Trophoblast cell (in vitro differentiated cells and primary cell): Measurements from ENCODE around the gene FGF18.
A peak's percentile ranks its signal among the peaks of the same experiment; 100 is the strongest.

Source experiments
- DNase-seq, 2 donors: peaks; one replicate each; pipeline ENCODE4 v3.0.0-alpha.2; 2016
- H2AFZ ChIP-seq: 2 replicates; pipeline ENCODE4 v1.6.1; 2013; ENCODE audit warnings: low read length, moderate library complexity, mild to moderate bottlenecking; ENCODE audit not compliant: insufficient read depth, poor library complexity
- H2AK5ac ChIP-seq: 2 replicates; pipeline ENCODE4 v1.6.1; 2013; ENCODE audit warnings: mild to moderate bottlenecking, low read length
- H2BK120ac ChIP-seq: 2 replicates; pipeline ENCODE4 v1.6.1; 2013; ENCODE audit warnings: low read length, mild to moderate bottlenecking, moderate library complexity; ENCODE audit not compliant: insufficient read depth, poor library complexity
- H2BK12ac ChIP-seq: 2 replicates; pipeline ENCODE4 v1.6.1; 2013; ENCODE audit warnings: mild to moderate bottlenecking, low read length, moderate library complexity
- H2BK5ac ChIP-seq: 2 replicates; pipeline ENCODE4 v1.6.1; 2013; ENCODE audit warnings: low read length, low read depth, moderate library complexity, mild to moderate bottlenecking; ENCODE audit not compliant: poor library complexity
- H3K14ac ChIP-seq: 2 replicates; pipeline ENCODE4 v1.6.1; 2013; ENCODE audit warnings: mild to moderate bottlenecking, low read length
- H3K18ac ChIP-seq: 2 replicates; pipeline ENCODE4 v1.6.1; 2013; ENCODE audit warnings: mild to moderate bottlenecking, low read length
- H3K23ac ChIP-seq: 2 replicates; pipeline ENCODE4 v1.6.1; 2013; ENCODE audit warnings: low read length
- H3K27ac ChIP-seq: 2 replicates; pipeline ENCODE4 v1.5.1; 2013; ENCODE audit warnings: low read depth, mild to moderate bottlenecking, inconsistent platforms, low read length, moderate library complexity
- H3K27me3 ChIP-seq: 2 replicates; pipeline ENCODE4 v1.6.1; 2013; ENCODE audit warnings: inconsistent platforms, mild to moderate bottlenecking, low read length, moderate library complexity; ENCODE audit not compliant: insufficient read depth
- H3K36me3 ChIP-seq, 2 experiments: 1 replicate in 1 of 2; 2 replicates in 1 of 2; pipeline ENCODE4 v1.6.1; 2013; ENCODE audit warnings: low read length in 2 of 2, mild to moderate bottlenecking in 2 of 2, moderate library complexity in 1 of 2; ENCODE audit not compliant: insufficient read depth in 2 of 2, control insufficient read depth in 1 of 2
- H3K4ac ChIP-seq: 2 replicates; pipeline ENCODE4 v1.6.1; 2013; ENCODE audit warnings: low read depth, mild to moderate bottlenecking, low read length, moderate library complexity
- H3K4me1 ChIP-seq, 2 experiments: 1 replicate in 1 of 2; 2 replicates in 1 of 2; pipeline ENCODE4 v1.6.1; 2013; ENCODE audit warnings: low read length in 2 of 2, mild to moderate bottlenecking in 2 of 2, moderate library complexity in 1 of 2; ENCODE audit not compliant: insufficient read depth in 2 of 2, control insufficient read depth in 1 of 2
- H3K4me2 ChIP-seq: 2 replicates; pipeline ENCODE4 v1.6.1; 2013; ENCODE audit warnings: inconsistent platforms, mild to moderate bottlenecking, low read length, moderate library complexity
- H3K4me3 ChIP-seq: 2 replicates; pipeline ENCODE4 v1.5.1; 2013; ENCODE audit warnings: mild to moderate bottlenecking, low read depth, low read length, inconsistent platforms
- H3K79me1 ChIP-seq: one replicate; pipeline ENCODE4 v1.6.1; 2013; ENCODE audit warnings: low read length
- H3K79me2 ChIP-seq: 2 replicates; pipeline ENCODE4 v1.6.1; 2013; ENCODE audit warnings: low read length, mild to moderate bottlenecking; ENCODE audit not compliant: control insufficient read depth, insufficient read depth, poor library complexity
- H3K9ac ChIP-seq: 2 replicates; pipeline ENCODE4 v1.6.1; 2013; ENCODE audit warnings: mild to moderate bottlenecking, low read length
- H3K9me3 ChIP-seq: 2 replicates; pipeline ENCODE4 v1.6.1; 2013; ENCODE audit warnings: low read depth, mild to moderate bottlenecking, control low read depth, inconsistent platforms, low read length; ENCODE audit not compliant: insufficient read depth
- H4K12ac ChIP-seq: 2 replicates; pipeline ENCODE4 v1.6.1; 2013; ENCODE audit warnings: low read depth, mild to moderate bottlenecking, low read length, moderate library complexity
- H4K8ac ChIP-seq: 2 replicates; pipeline ENCODE4 v1.6.1; 2013; ENCODE audit warnings: low read depth, mild to moderate bottlenecking, low read length, moderate library complexity
- H4K91ac ChIP-seq: one replicate; pipeline ENCODE4 v1.6.1; 2013; ENCODE audit warnings: low read depth, mild to moderate bottlenecking, low read length, moderate library complexity
- WGBS: extraction: QIAGEN DNeasy Blood & Tissue Kit; methylation state at CpG from one replicate; pipeline ENCODE4 v1.1.7; 2013; ENCODE audit warnings: missing lambda C conversion rate; ENCODE audit not compliant: insufficient read length, insufficient coverage; ENCODE audit errors: extremely low coverage; 5-methylcytosine and 5-hydroxymethylcytosine counted together

Gene FGF18

DNA sequence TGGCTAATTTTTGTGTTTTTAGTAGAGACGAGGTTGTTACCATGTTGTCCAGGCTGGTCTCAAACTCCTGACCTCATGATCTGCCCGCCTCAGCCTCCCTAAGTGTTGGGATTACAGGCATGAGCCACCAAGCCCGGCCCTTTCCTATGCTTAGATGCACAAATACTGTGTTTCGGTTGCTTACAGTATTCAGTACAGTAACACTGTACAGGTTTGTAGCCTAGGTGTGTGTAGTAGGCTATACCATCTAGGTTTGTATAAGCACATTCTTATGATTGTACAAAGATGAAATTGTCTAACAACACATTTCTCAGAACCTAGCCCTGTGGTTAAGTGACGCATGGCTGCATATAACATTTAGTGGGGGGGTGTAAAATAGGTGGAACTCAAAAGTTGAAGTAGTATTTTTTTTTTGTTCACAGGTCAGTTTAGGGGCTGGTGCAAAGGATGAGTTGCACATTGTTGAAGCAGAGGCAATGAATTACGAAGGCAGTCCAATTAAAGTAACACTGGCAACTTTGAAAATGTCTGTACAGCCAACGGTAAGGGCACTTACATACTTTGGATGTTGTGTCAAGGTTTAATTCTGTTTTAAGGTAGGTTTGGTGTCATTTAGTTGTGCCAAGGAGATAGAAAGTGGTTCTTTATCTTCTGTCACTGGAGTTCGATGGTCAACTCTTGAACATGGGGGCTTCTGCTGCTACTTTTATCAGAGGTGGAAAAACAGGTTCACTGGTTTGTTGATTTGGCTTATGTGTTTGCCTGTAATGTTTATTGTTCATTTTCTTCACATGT is 28.4 kb upstream of the FGF18 start:
- H3K4me1 ChIP-seq, result no peaks in the 10 kb centered on the region
- no peak overlapping the region for H3K23ac ChIP-seq
- H2AFZ ChIP-seq, result no peak overlapping the region
- H3K4ac ChIP-seq, result peak overlapping the region; percentile 97
- H2AK5ac ChIP-seq, result no peak overlapping the region
- no CpG with 5 or more reads among the region's 8 CpGs for WGBS
- no peak overlapping the region for H4K91ac ChIP-seq
- H3K27me3 ChIP-seq, result no peaks in the 10 kb centered on the region
- no peak overlapping the region for H4K8ac ChIP-seq
- H3K9me3 ChIP-seq, result no peaks in the 10 kb centered on the region
- H2BK120ac ChIP-seq, result no peak overlapping the region
- H3K4me2 ChIP-seq, result peak overlapping the region; percentile 44
- no peak overlapping the region for H4K12ac ChIP-seq
- DNase-seq, result no peak
- no peak overlapping the region for H2BK5ac ChIP-seq
- no peak overlapping the region for H3K4me3 ChIP-seq
- H3K14ac ChIP-seq, result no peak overlapping the region
- H3K79me2 ChIP-seq, result peaks cover 38% of the 10 kb centered on the region
- no peak overlapping the region for H3K27ac ChIP-seq
- peaks cover 30 to 36% of the 10 kb centered on the region in 2 experiments for H3K36me3 ChIP-seq
- H2BK12ac ChIP-seq, result no peak overlapping the region
- H3K79me1 ChIP-seq, result peaks cover 12% of the 10 kb centered on the region
- H3K18ac ChIP-seq, result no peak overlapping the region
- no peak overlapping the region for H3K9ac ChIP-seq

DNA sequence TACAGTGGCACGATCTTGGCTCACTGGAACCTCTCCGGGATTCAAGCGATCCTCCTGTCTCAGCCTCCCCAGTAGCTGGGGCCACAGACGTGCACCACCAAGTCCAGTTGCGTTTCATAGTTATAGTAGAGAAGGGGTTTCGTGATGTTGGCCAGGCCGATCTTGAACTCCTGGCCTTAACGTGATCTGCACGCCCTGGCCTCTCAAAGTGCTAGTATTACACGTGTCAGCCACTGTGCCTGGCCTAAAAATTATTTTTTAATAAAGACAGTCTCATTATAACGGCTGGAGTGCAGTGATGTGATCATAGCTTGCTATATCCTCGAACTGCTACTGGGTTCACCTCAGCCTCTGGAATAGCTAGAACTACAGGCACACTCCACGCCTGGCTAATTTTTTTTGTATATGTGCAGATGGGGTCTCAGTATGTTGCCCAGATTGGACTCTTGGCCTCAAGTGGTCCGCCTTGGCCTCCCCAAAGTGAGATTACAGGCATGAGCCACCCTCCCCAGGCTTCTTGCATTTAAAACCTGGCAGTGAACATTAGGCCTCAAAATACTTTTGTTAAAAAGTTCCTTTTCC is 27.4 kb upstream of the FGF18 start:
- no peak overlapping the region for H3K4me3 ChIP-seq
- H3K18ac ChIP-seq, result no peak overlapping the region
- WGBS, result no CpG with 5 or more reads among the region's 14 CpGs
- no peak overlapping the region for H4K8ac ChIP-seq
- H2BK12ac ChIP-seq, result no peak overlapping the region
- H3K9ac ChIP-seq, result no peak overlapping the region
- H2AK5ac ChIP-seq, result no peak overlapping the region
- H3K9me3 ChIP-seq, result no peaks in the 10 kb centered on the region
- H3K4me1 ChIP-seq, result no peaks in the 10 kb centered on the region
- peaks cover 8% of the 10 kb centered on the region for H3K79me1 ChIP-seq
- no peak for DNase-seq
- H2BK120ac ChIP-seq, result no peak overlapping the region
- H4K12ac ChIP-seq, result no peak overlapping the region
- H3K4ac ChIP-seq, result peak overlapping the region; percentile 66
- no peak overlapping the region for H3K23ac ChIP-seq
- peaks cover 40% of the 10 kb centered on the region for H3K79me2 ChIP-seq
- no peak overlapping the region for H3K14ac ChIP-seq
- H2AFZ ChIP-seq, result no peak overlapping the region
- no peak overlapping the region for H4K91ac ChIP-seq
- no peak overlapping the region for H2BK5ac ChIP-seq
- peaks cover 33 to 43% of the 10 kb centered on the region in 2 experiments for H3K36me3 ChIP-seq
- H3K27me3 ChIP-seq, result no peaks in the 10 kb centered on the region
- H3K27ac ChIP-seq, result no peak overlapping the region
- no peak overlapping the region for H3K4me2 ChIP-seq

DNA sequence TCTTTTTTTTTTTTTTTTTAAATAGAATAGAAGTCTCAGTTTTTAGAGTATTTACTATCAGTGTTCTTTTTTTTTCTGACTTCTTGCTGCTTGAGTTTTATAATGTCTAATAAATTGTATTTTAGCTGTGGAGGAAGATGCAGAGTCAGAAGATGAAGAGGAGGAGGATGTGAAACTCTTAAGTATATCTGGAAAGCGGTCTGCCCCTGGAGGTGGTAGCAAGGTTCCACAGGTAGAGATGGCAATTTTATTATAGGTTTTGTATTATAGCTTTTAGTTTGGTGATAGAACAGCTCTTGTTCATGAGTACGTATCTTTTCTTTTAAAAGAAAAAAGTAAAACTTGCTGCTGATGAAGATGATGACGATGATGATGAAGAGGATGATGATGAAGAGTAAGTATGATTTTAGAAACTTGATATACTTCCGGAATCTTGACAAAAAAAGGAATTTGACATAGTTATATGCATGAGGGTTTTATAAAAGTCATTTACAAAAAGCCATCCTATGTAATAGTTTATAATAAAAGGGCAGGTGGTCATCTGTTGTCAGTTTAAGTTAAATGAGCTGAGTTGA is 26.8 kb upstream of the FGF18 start:
- Histone ChIP-seq H3K18ac (no peak overlapping the region), H3K9ac (no peak overlapping the region), H3K14ac (no peak overlapping the region), H2BK12ac (no peak overlapping the region), H3K27me3 (no peaks in the 10 kb centered on the region), H3K9me3 (no peaks in the 10 kb centered on the region), H4K12ac (no peak overlapping the region), H3K79me2 (peaks cover 39% of the 10 kb centered on the region), H2BK5ac (no peak overlapping the region), H3K4me3 (no peak overlapping the region), H3K23ac (no peak overlapping the region), H3K4ac (peak overlapping the region; percentile 77), H3K36me3 (peaks cover 35 to 48% of the 10 kb centered on the region in 2 experiments), H2BK120ac (no peak overlapping the region), H3K4me1 (no peaks in the 10 kb centered on the region), H3K79me1 (peaks cover 6% of the 10 kb centered on the region), H4K91ac (no peak overlapping the region), H2AK5ac (no peak overlapping the region), H3K4me2 (no peak overlapping the region), H4K8ac (no peak overlapping the region), H3K27ac (no peak overlapping the region), H2AFZ (no peak overlapping the region)
- WGBS, result 96% methylated on average over 2 of the region's 4 CpGs
- DNase-seq, result no peak

DNA sequence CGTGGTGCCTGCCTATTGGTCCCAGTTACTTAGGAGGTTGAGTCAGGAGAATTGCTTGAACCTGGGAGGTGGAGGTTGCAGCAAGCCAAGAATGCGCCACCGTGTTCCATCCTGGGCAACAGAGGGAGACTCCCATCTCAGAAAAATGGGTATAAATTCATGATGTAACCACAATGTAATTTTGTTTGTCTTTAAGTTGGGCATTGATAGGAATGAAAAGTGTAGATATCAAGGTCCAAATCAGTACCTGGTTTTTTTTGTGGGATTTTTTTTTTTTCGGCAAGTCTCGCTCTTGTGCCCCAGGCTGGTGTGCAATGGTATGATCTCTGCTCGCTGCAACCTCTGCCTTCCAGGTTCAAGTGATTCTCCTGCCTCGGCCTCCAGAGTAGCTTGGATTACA is 24.4 kb upstream of the FGF18 start:
- Histone ChIP-seq H4K91ac (no peak overlapping the region), H3K9me3 (no peaks in the 10 kb centered on the region), H2BK120ac (no peak overlapping the region), H4K12ac (no peak overlapping the region), H3K27ac (no peak overlapping the region), H3K18ac (no peak overlapping the region), H3K36me3 (peaks cover 47 to 64% of the 10 kb centered on the region in 2 experiments), H3K4me2 (no peak overlapping the region), H3K27me3 (no peaks in the 10 kb centered on the region), H3K23ac (no peak overlapping the region), H4K8ac (no peak overlapping the region), H2AK5ac (no peak overlapping the region), H3K14ac (no peak overlapping the region), H3K4ac (peak overlapping the region; percentile 68), H2BK5ac (no peak overlapping the region), H3K79me1 (no peaks in the 10 kb centered on the region), H3K4me3 (no peak overlapping the region), H3K9ac (no peak overlapping the region), H2BK12ac (no peak overlapping the region), H3K79me2 (peaks cover 33% of the 10 kb centered on the region), H2AFZ (no peak overlapping the region), H3K4me1 (no peaks in the 10 kb centered on the region)
- no CpG with 5 or more reads among the region's 7 CpGs for WGBS
- DNase-seq, result no peak
